K562 (cell line): ENCODE measurements around the gene PA2G4. TPM values are rescaled to one million over a fixed set of nuclear protein-coding genes. Genes with fewer than 3 reads are reported as not detected.

ENCODE experiments used
- ARID3A ChIP-seq: IDR thresholded peaks from 2 replicates; pipeline ENCODE4 v1.6.1; 2012; ENCODE audit warnings: low read depth, low read length, improper control_type of control experiment, borderline replicate concordance
- CBFA2T3 ChIP-seq: fragments of 450-650 bp; IDR thresholded peaks from 2 replicates; pipeline ENCODE4 v1.6.1; 2017
- CBX2 ChIP-seq: fragments of 200-600 bp; sonication (generic); IDR thresholded peaks from one replicate; pipeline ENCODE4 v1.6.1; 2012; ENCODE audit warnings: mild to moderate bottlenecking, low read length, inconsistent platforms; ENCODE audit not compliant: insufficient read depth, poor library complexity, severe bottlenecking
- DACH1 ChIP-seq: fragments of 450-650 bp; IDR thresholded peaks from 2 replicates; pipeline ENCODE4 v1.6.1; 2018; ENCODE audit not compliant: partially characterized antibody
- FOXK2 ChIP-seq, 2 experiments: fragments of 450-650 bp; IDR thresholded peaks in 1 of 2; conservative IDR thresholded peaks in 1 of 2; 2 replicates each; pipeline ENCODE4 v1.6.1; 2016; ENCODE audit warnings: low read depth in 2 of 2, mild to moderate bottlenecking in 1 of 2
- FOXO4 ChIP-seq: fragments of 450-650 bp; formaldehyde crosslinking; IDR thresholded peaks from 2 replicates; pipeline ENCODE4 v1.4.0; 2020; ENCODE audit warnings: mild to moderate bottlenecking, moderate library complexity
- GATA2 ChIP-seq: sonication (generic); formaldehyde crosslinking; IDR thresholded peaks from 2 replicates; pipeline ENCODE4 v1.4.0; 2020; ENCODE audit warnings: mild to moderate bottlenecking, missing genetic modification reagents
- GATAD2B ChIP-seq: fragments of 450-650 bp; IDR thresholded peaks from 2 replicates; pipeline ENCODE4 v1.6.1; 2017; ENCODE audit warnings: mild to moderate bottlenecking, borderline replicate concordance
- HDAC1 ChIP-seq, 2 experiments: fragments of 450-650 bp; IDR thresholded peaks; 2 replicates each; pipeline ENCODE4 v1.6.1; 2016 to 2017; ENCODE audit warnings: inconsistent platforms in 1 of 2, mild to moderate bottlenecking in 1 of 2, moderate library complexity in 1 of 2
- KAT7 ChIP-seq: sonication (generic); formaldehyde crosslinking; IDR thresholded peaks from 2 replicates; pipeline ENCODE4 v1.8.0; 2022; ENCODE audit warnings: missing genetic modification reagents, mild to moderate bottlenecking, borderline replicate concordance
- L3MBTL2 ChIP-seq: fragments of 450-650 bp; IDR thresholded peaks from 2 replicates; pipeline ENCODE4 v1.6.1; 2016; ENCODE audit warnings: mild to moderate bottlenecking, moderate library complexity
- MTA2 ChIP-seq: fragments of 450-650 bp; IDR thresholded peaks from 2 replicates; pipeline ENCODE4 v1.6.1; 2016; ENCODE audit warnings: low read depth
- NCOR1 ChIP-seq: fragments of 450-650 bp; IDR thresholded peaks from 2 replicates; pipeline ENCODE4 v1.6.1; 2016; ENCODE audit warnings: mild to moderate bottlenecking, moderate library complexity
- NFIC ChIP-seq: fragments of 450-650 bp; IDR thresholded peaks from 2 replicates; pipeline ENCODE4 v1.6.1; 2017; ENCODE audit warnings: mild to moderate bottlenecking, inconsistent platforms
- PHB2 ChIP-seq: fragments of 450-650 bp; IDR thresholded peaks from 2 replicates; pipeline ENCODE4 v1.6.1; 2017; ENCODE audit warnings: low read depth
- PTBP1 ChIP-seq: fragments of 200-400 bp; formaldehyde crosslinking; IDR thresholded peaks from 2 replicates; pipeline ENCODE4 v1.6.1; 2017; ENCODE audit warnings: low read depth, low read length
- PYGO2 ChIP-seq: fragments of 450-650 bp; IDR thresholded peaks from 2 replicates; pipeline ENCODE4 v1.6.1; 2016; ENCODE audit warnings: mild to moderate bottlenecking, missing genetic modification characterization, moderate library complexity, missing compliant biosample characterization
- SIN3B ChIP-seq: fragments of 450-650 bp; IDR thresholded peaks from 2 replicates; pipeline ENCODE4 v1.6.1; 2017; ENCODE audit warnings: low read depth, mild to moderate bottlenecking, moderate library complexity
- SMAD2 ChIP-seq: fragments of 150-350 bp; IDR thresholded peaks from 2 replicates; pipeline ENCODE4 v1.6.1; 2014; ENCODE audit warnings: low read depth, mild to moderate bottlenecking, low read length
- TOE1 ChIP-seq, 2 experiments: fragments of 450-650 bp in 1 of 2; sonication (generic) in 1 of 2; formaldehyde crosslinking in 1 of 2; IDR thresholded peaks; 2 replicates each; pipeline versions ENCODE4 v1.7.1 to v1.8.0; 2016 to 2022; ENCODE audit warnings: borderline replicate concordance in 2 of 2, mild to moderate bottlenecking in 2 of 2, antibody characterized with exemption in 1 of 2, inconsistent platforms in 1 of 2, low read depth in 1 of 2, missing genetic modification reagents in 1 of 2, moderate library complexity in 1 of 2
- TSC22D4 ChIP-seq: fragments of 450-650 bp; IDR thresholded peaks from 2 replicates; pipeline ENCODE4 v1.6.1; 2016; ENCODE audit warnings: missing genetic modification characterization, missing biosample characterization, control low read depth
- ZBTB8A ChIP-seq: fragments of 450-650 bp; IDR thresholded peaks from 2 replicates; pipeline ENCODE4 v1.6.1; 2018; ENCODE audit warnings: mild to moderate bottlenecking, moderate library complexity; ENCODE audit not compliant: partially characterized antibody
- ZEB2 ChIP-seq: fragments of 450-650 bp; IDR thresholded peaks from 2 replicates; pipeline ENCODE4 v1.6.1; 2016
- ZKSCAN1 ChIP-seq: fragments of 150-350 bp; IDR thresholded peaks from 2 replicates; pipeline ENCODE4 v1.6.1; 2016; ENCODE audit warnings: low read depth, low read length
- ZNF41 ChIP-seq: fragments of 250-450 bp; sonication (Bioruptor Pico); conservative IDR thresholded peaks from 2 replicates; pipeline ENCODE4 v1.4.0; 2020; ENCODE audit warnings: mild to moderate bottlenecking
- ZNF436 ChIP-seq: fragments of 250-450, 450-650 bp; sonication (Bioruptor Pico); formaldehyde crosslinking; IDR thresholded peaks from 2 replicates; pipeline ENCODE4 v1.7.0; 2020; ENCODE audit warnings: mild to moderate bottlenecking
- ZNF589 ChIP-seq: fragments of 200-800 bp; sonication (Bioruptor generic); IDR thresholded peaks from 2 replicates; pipeline ENCODE4 v1.6.1; 2016; ENCODE audit warnings: low read depth, missing genetic modification characterization, missing compliant biosample characterization
- polyA plus RNA-seq, 8 experiments: library from polyadenylated mRNA; depleted of rRNA in 4 of 8; stranded (reverse) in 5 of 8; unstranded in 3 of 8; fragments of >200 nt; fragmentation: Nextera tagmentation in 2 of 8; fragmentation: Illumina TruSeq in 1 of 8; extraction: Ambion mirVana in 2 of 8; extraction: Trizol in 1 of 8; gene quantifications; 2 replicates each; pipeline versions ENCODE4 v1.2.1 to v1.2.3, GENCODE V29; 2011 to 2014; ENCODE audit warnings: inconsistent platforms in 1 of 8, missing spikeins in 1 of 8
- total RNA-seq, 7 experiments: library from RNA; depleted of rRNA in 6 of 7; stranded (reverse); fragments of >200 nt in 6 of 7; fragmentation: Illumina TruSeq in 2 of 7; extraction: Trizol in 2 of 7; gene quantifications; 2 replicates each; pipeline versions ENCODE4 v1.2.1 to v1.2.3, GENCODE V29; 2011 to 2021; ENCODE audit warnings: low replicate concordance in 1 of 7
- TF ChIP-seq, protein P1 (sequence below): fragments of 250-450 bp; sonication (Bioruptor Pico); IDR thresholded peaks from 2 replicates; pipeline ENCODE4 v1.9.0; 2021; ENCODE audit warnings: mild to moderate bottlenecking

PA2G4 gene
- total and polyA plus RNA-seq, 9 of the 15 experiments (the other 6 are each of a cell fraction or from before 2014, with no cell fraction given): 230 to 925 (median 638) TPM

GRCh38 chr12:56107242-56107641 is 2.9 kb downstream of the PA2G4 start (continued):
- TF ChIP-seq ZNF41 (CRISPR knock-in tag) (no peak), DACH1 (peak; percentile 27), ZNF589 (CRISPR knock-in tag) (no peak), ARID3A (no peak), L3MBTL2 (no peak), NFIC (peak; percentile 33; the same call in 1 of the 2 replicates), PHB2 (no peak), FOXK2 (conservative IDR thresholded peaks at IDR 0.05 in 1 of 2, IDR thresholded peaks at IDR 0.05 in 1 of 2; ENCODE audit: low read depth in 2 of 2) (peak; percentile 54 to 59; a peak in 2 of 4 replicates), ZBTB8A (no peak), SMAD2 (no peak), ZNF436 (CRISPR knock-in tag) (no peak), NCOR1 (peak; percentile 79), FOXO4 (CRISPR knock-in tag) (no peak), ZEB2 (0 out of 2 replicates have a peak, but pooled peaks have one; percentile 43), GATAD2B (no peak), KAT7 (CRISPR knock-in tag) (no peak), PTBP1 (no peak), CBX2 (no peak), HDAC1 (IDR thresholded peaks at IDR 0.05) (no peak), CBFA2T3 (peak; percentile 90), SIN3B (no peak), PYGO2 (tag) (no peak), ZKSCAN1 (no peak), TOE1 (IDR thresholded peaks at IDR 0.05; ENCODE audit: borderline replicate concordance) (no peak), TOE1 (CRISPR knock-in tag; IDR thresholded peaks at IDR 0.05; ENCODE audit: borderline replicate concordance, low read depth) (no peak), GATA2 (CRISPR knock-in tag) (peak; percentile 40; the same call in 1 of the 2 replicates), MTA2 (peak; percentile 77), TSC22D4 (no peak)
- TF ChIP-seq, protein P1, sequence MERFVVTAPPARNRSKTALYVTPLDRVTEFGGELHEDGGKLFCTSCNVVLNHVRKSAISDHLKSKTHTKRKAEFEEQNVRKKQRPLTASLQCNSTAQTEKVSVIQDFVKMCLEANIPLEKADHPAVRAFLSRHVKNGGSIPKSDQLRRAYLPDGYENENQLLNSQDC (CRISPR knock-in tag): no peak
